Measurements from ENCODE around the gene EHD4. TPM values are rescaled to one million over a fixed set of nuclear protein-coding genes. Genes with fewer than 3 reads are reported as not detected.

EHD4 gene
- total and polyA plus RNA-seq, 2 experiments from 2014 or later, result 27.3 to 34.7 TPM

- Histone ChIP-seq H3K4me2 (no peak overlapping the region), H2AFZ (no peak overlapping the region), H3K79me2 (no peaks in the 10 kb centered on the region), H3K27me3 (no peaks in the 10 kb centered on the region), H3K36me3 (replicated peaks; ENCODE audit: insufficient read depth, low read depth) (no peaks in the 10 kb centered on the region), H3K9me3 (ENCODE audit: low read depth) (no peaks in the 10 kb centered on the region), H3K4me3 (no peak overlapping the region), H3K27ac (no peak overlapping the region), H3K9me2 (replicated peaks; ENCODE audit: insufficient read depth) (no peaks in the 10 kb centered on the region), H3K4me1 (ENCODE audit: insufficient read depth) (peaks cover 9% of the 10 kb centered on the region), H4K20me1 (ENCODE audit: insufficient read depth, poor library complexity, severe bottlenecking) (no peaks in the 10 kb centered on the region)
- no peak for TF ChIP-seq EZH2phosphoT487 (IDR thresholded peaks at IDR 0.05; ENCODE audit: low read depth, severe bottlenecking, unreplicated experiment)
- TF ChIP-seq EZH2 (IDR thresholded peaks at IDR 0.05; ENCODE audit: borderline replicate concordance), result no peak
- TF ChIP-seq CTCF (IDR thresholded peaks at IDR 0.05; ENCODE audit: poor library complexity), result no peak
- 94% methylated on average over 17 of the region's 17 CpGs for WGBS (ENCODE audit: low lambda C conversion rate, missing lambda C conversion rate)
- DNase-seq (ENCODE audit: low spot score), result no peak
Measured at GRCh38 chr15:41983621-41984571, 11.5 kb upstream of the EHD4 start.

GRCh38 chr15:41983221-41983620, 10.9 kb upstream of the EHD4 start:
- no peaks in the 10 kb centered on the region for H3K9me3 ChIP-seq (ENCODE audit: low read depth)
- no peak for DNase-seq (ENCODE audit: low spot score)
- no peak overlapping the region for H2AFZ ChIP-seq
- TF ChIP-seq EZH2phosphoT487 (IDR thresholded peaks at IDR 0.05; ENCODE audit: low read depth, severe bottlenecking, unreplicated experiment), result no peak
- TF ChIP-seq EZH2 (IDR thresholded peaks at IDR 0.05; ENCODE audit: borderline replicate concordance), result no peak
- TF ChIP-seq CTCF (IDR thresholded peaks at IDR 0.05; ENCODE audit: poor library complexity), result no peak
- no peaks in the 10 kb centered on the region for H4K20me1 ChIP-seq (ENCODE audit: insufficient read depth, poor library complexity, severe bottlenecking)
- no peaks in the 10 kb centered on the region for H3K79me2 ChIP-seq
- 85% methylated on average over 7 of the region's 7 CpGs for WGBS (ENCODE audit: low lambda C conversion rate, missing lambda C conversion rate)
- H3K27ac ChIP-seq, result no peak overlapping the region
- H3K36me3 ChIP-seq (replicated peaks; ENCODE audit: insufficient read depth, low read depth), result no peaks in the 10 kb centered on the region
- no peak overlapping the region for H3K4me3 ChIP-seq
- no peaks in the 10 kb centered on the region for H3K9me2 ChIP-seq (replicated peaks; ENCODE audit: insufficient read depth)
- no peaks in the 10 kb centered on the region for H3K27me3 ChIP-seq
- H3K4me2 ChIP-seq, result no peak overlapping the region
- H3K4me1 ChIP-seq (ENCODE audit: insufficient read depth), result peaks cover 9% of the 10 kb centered on the region

- Histone ChIP-seq H3K79me2 (no peaks in the 10 kb centered on the region), H3K4me1 (ENCODE audit: insufficient read depth) (peaks cover 9% of the 10 kb centered on the region), H3K27ac (no peak overlapping the region), H3K27me3 (no peaks in the 10 kb centered on the region), H3K4me2 (no peak overlapping the region), H3K36me3 (replicated peaks; ENCODE audit: insufficient read depth, low read depth) (no peaks in the 10 kb centered on the region), H3K9me2 (replicated peaks; ENCODE audit: insufficient read depth) (no peaks in the 10 kb centered on the region), H4K20me1 (ENCODE audit: insufficient read depth, poor library complexity, severe bottlenecking) (no peaks in the 10 kb centered on the region), H2AFZ (no peak overlapping the region), H3K4me3 (no peak overlapping the region), H3K9me3 (ENCODE audit: low read depth) (no peaks in the 10 kb centered on the region)
- no peak for TF ChIP-seq EZH2phosphoT487 (IDR thresholded peaks at IDR 0.05; ENCODE audit: low read depth, severe bottlenecking, unreplicated experiment)
- no peak for TF ChIP-seq EZH2 (IDR thresholded peaks at IDR 0.05; ENCODE audit: borderline replicate concordance)
- TF ChIP-seq CTCF (IDR thresholded peaks at IDR 0.05; ENCODE audit: poor library complexity), result no peak
- no peak for DNase-seq (ENCODE audit: low spot score)
- WGBS (ENCODE audit: low lambda C conversion rate, missing lambda C conversion rate), result 82% methylated on average over 10 of the region's 10 CpGs
Measured at GRCh38 chr15:41982133-41982930, 10.0 kb upstream of the EHD4 start.

Data from hepatocyte (in vitro differentiated cells).